ENCODE measurements around the gene NDUFAF5.

GRCh38 chr20:13857304-13857703 lies 72.5 kb downstream of the NDUFAF5 start:
- TF ChIP-seq CTCF (IDR thresholded peaks at IDR 0.05): no peak
- peak in 1 of 4 donors; percentile 23 for TF ChIP-seq POLR2AphosphoS5 (IDR thresholded peaks at IDR 0.05)
